Neural progenitor cell (in vitro differentiated cells): Measurements from ENCODE around the gene SLC23A2. TPM values are rescaled to one million over a fixed set of nuclear protein-coding genes. Genes with fewer than 3 reads are reported as not detected.

ENCODE experiments used
- DNase-seq: peaks from one replicate; pipeline ENCODE4 v3.0.0-alpha.2; 2016; ENCODE audit warnings: low spot score
- H2AFZ ChIP-seq: fragments of 200-600 bp; sonication (generic); replicated peaks from 2 replicates; pipeline ENCODE4 v1.6.1; 2016; ENCODE audit warnings: antibody characterized with exemption
- H3F3A ChIP-seq: fragments of 200-600 bp; sonication (generic); 2 replicates; pipeline ENCODE4 v1.6.1; 2016; ENCODE audit warnings: antibody characterized with exemption, low read depth
- H3K27ac ChIP-seq: fragments of 200-600 bp; sonication (generic); 2 replicates; pipeline ENCODE4 v1.5.1; 2016; ENCODE audit warnings: mild to moderate bottlenecking
- H3K27me3 ChIP-seq: fragments of 200-600 bp; sonication (generic); 2 replicates; pipeline ENCODE4 v1.6.1; 2016; ENCODE audit warnings: mild to moderate bottlenecking, moderate library complexity
- H3K36me3 ChIP-seq: fragments of 200-600 bp; sonication (generic); 2 replicates; pipeline ENCODE4 v1.5.1; 2016
- H3K4me1 ChIP-seq: fragments of 200-600 bp; sonication (generic); 2 replicates; pipeline ENCODE4 v1.6.1; 2016; ENCODE audit warnings: mixed run types
- H3K4me2 ChIP-seq: fragments of 200-600 bp; sonication (generic); 2 replicates; pipeline ENCODE4 v1.6.1; 2016
- H3K4me3 ChIP-seq: fragments of 200-600 bp; sonication (generic); 2 replicates; pipeline ENCODE4 v1.5.1; 2016
- H3K79me2 ChIP-seq: fragments of 200-600 bp; sonication (generic); 2 replicates; pipeline ENCODE4 v1.6.1; 2016; ENCODE audit warnings: low read depth
- H3K9ac ChIP-seq: fragments of 200-600 bp; sonication (generic); 2 replicates; pipeline ENCODE4 v1.6.1; 2016
- H3K9me3 ChIP-seq: fragments of 200-600 bp; sonication (generic); 2 replicates; pipeline ENCODE4 v1.5.1; 2016; ENCODE audit warnings: low read depth
- H4K20me1 ChIP-seq: fragments of 200-600 bp; sonication (generic); 2 replicates; pipeline ENCODE4 v1.6.1; 2016; ENCODE audit warnings: low read depth
- H3K27ac Mint-ChIP-seq: 3 replicates; pipeline ENCODE4 v1.8.0; 2021; ENCODE audit warnings: mixed read lengths
- H3K27me3 Mint-ChIP-seq: 2 replicates; pipeline ENCODE4 v1.8.0; 2022; ENCODE audit warnings: low read depth, mild to moderate bottlenecking, inconsistent platforms, moderate library complexity, mixed read lengths; ENCODE audit not compliant: insufficient read depth
- H3K36me3 Mint-ChIP-seq: 3 replicates; pipeline ENCODE4 v1.8.0; 2021; ENCODE audit warnings: mixed read lengths
- H3K4me1 Mint-ChIP-seq: 3 replicates; pipeline ENCODE4 v1.8.0; 2021; ENCODE audit warnings: mixed read lengths
- H3K4me3 Mint-ChIP-seq: 3 replicates; pipeline ENCODE4 v1.8.0; 2021; ENCODE audit warnings: mild to moderate bottlenecking, moderate library complexity, mixed read lengths
- H3K9me3 Mint-ChIP-seq: 3 replicates; pipeline ENCODE4 v1.8.0; 2020; ENCODE audit warnings: mixed read lengths
- CTCF ChIP-seq: fragments of 200-600 bp; sonication (generic); IDR thresholded peaks from 2 replicates; pipeline ENCODE4 v1.5.1; 2017; ENCODE audit warnings: antibody characterized with exemption, mild to moderate bottlenecking
- EZH2 ChIP-seq: fragments of 200-600 bp; sonication (generic); IDR thresholded peaks from 2 replicates; pipeline ENCODE4 v1.6.1; 2017; ENCODE audit warnings: antibody characterized with exemption, mild to moderate bottlenecking, moderate library complexity
- EZH2phosphoT487 ChIP-seq: fragments of 200-600 bp; sonication (generic); IDR thresholded peaks from 2 replicates; pipeline ENCODE4 v1.6.1; 2017; ENCODE audit warnings: antibody characterized with exemption
- total RNA-seq: library from RNA; depleted of rRNA; stranded (reverse); fragments of >200 nt; gene quantifications from 2 replicates; pipeline ENCODE4 v1.2.3, GENCODE V29; 2015; ENCODE audit warnings: low replicate concordance

Gene SLC23A2
- total RNA-seq, 1 donor from 2014 or later, result 13.0 TPM

- peaks cover 5% of the 10 kb centered on the region for H3K36me3 Mint-ChIP-seq
- DNase-seq, result no peak
- no peaks in the 10 kb centered on the region for H3K79me2 ChIP-seq
- no peak overlapping the region for H3K4me2 ChIP-seq
- no peaks in the 10 kb centered on the region for H3F3A ChIP-seq
- TF ChIP-seq EZH2phosphoT487 (no peak), EZH2 (no peak), CTCF (no peak)
- no peak overlapping the region for H3K27ac Mint-ChIP-seq
- no peak overlapping the region for H3K27ac ChIP-seq
- no peak overlapping the region for H3K4me3 ChIP-seq
- peaks cover 5% of the 10 kb centered on the region for H3K27me3 Mint-ChIP-seq
- peaks cover 3% of the 10 kb centered on the region for H3K4me1 Mint-ChIP-seq
- no peaks in the 10 kb centered on the region for H3K9me3 ChIP-seq
- H2AFZ ChIP-seq, result no peak overlapping the region
- H3K4me1 ChIP-seq, result no peaks in the 10 kb centered on the region
- H4K20me1 ChIP-seq, result no peaks in the 10 kb centered on the region
- H3K36me3 ChIP-seq, result no peaks in the 10 kb centered on the region
- H3K27me3 ChIP-seq, result no peaks in the 10 kb centered on the region
- H3K9me3 Mint-ChIP-seq, result no peaks in the 10 kb centered on the region
- no peak overlapping the region for H3K9ac ChIP-seq
- H3K4me3 Mint-ChIP-seq, result no peak overlapping the region
These were observed 114.4 kb downstream of the SLC23A2 start for GRCh38 chr20:4886771-4887527.

- H3K4me3 Mint-ChIP-seq, result no peak overlapping the region
- H3F3A ChIP-seq, result no peaks in the 10 kb centered on the region
- H3K36me3 ChIP-seq, result no peaks in the 10 kb centered on the region
- TF ChIP-seq EZH2, result no peak
- TF ChIP-seq EZH2phosphoT487, result no peak
- TF ChIP-seq CTCF, result no peak
- H3K79me2 ChIP-seq, result no peaks in the 10 kb centered on the region
- H3K4me1 ChIP-seq, result peaks cover 4% of the 10 kb centered on the region
- H3K4me2 ChIP-seq, result no peak overlapping the region
- no peak overlapping the region for H3K27ac ChIP-seq
- no peaks in the 10 kb centered on the region for H4K20me1 ChIP-seq
- peaks cover 5% of the 10 kb centered on the region for H3K36me3 Mint-ChIP-seq
- no peak overlapping the region for H3K4me3 ChIP-seq
- DNase-seq, result no peak
- no peak overlapping the region for H3K27ac Mint-ChIP-seq
- peaks cover 3% of the 10 kb centered on the region for H3K4me1 Mint-ChIP-seq
- no peak overlapping the region for H3K9ac ChIP-seq
- no peak overlapping the region for H2AFZ ChIP-seq
- H3K27me3 Mint-ChIP-seq, result peaks cover 2% of the 10 kb centered on the region
- no peaks in the 10 kb centered on the region for H3K27me3 ChIP-seq
- no peaks in the 10 kb centered on the region for H3K9me3 ChIP-seq
- no peaks in the 10 kb centered on the region for H3K9me3 Mint-ChIP-seq
These were observed 115.4 kb downstream of the SLC23A2 start for GRCh38 chr20:4885877-4886276.

GRCh38 chr20:4883546-4883945, 117.8 kb downstream of the SLC23A2 start:
- Histone ChIP-seq H3K79me2 (no peaks in the 10 kb centered on the region), H3K4me2 (no peak overlapping the region), H3F3A (peaks cover 12% of the 10 kb centered on the region), H3K9ac (no peak overlapping the region), H3K4me1 (peaks cover 19% of the 10 kb centered on the region), H2AFZ (no peak overlapping the region), H3K9me3 (no peaks in the 10 kb centered on the region), H3K27me3 (no peaks in the 10 kb centered on the region), H3K27ac (no peak overlapping the region), H3K4me3 (no peak overlapping the region), H3K36me3 (no peaks in the 10 kb centered on the region), H4K20me1 (no peaks in the 10 kb centered on the region)
- Mint-ChIP-seq H3K9me3 (no peaks in the 10 kb centered on the region), H3K27ac (no peak overlapping the region), H3K4me3 (no peak overlapping the region), H3K4me1 (peaks cover 5% of the 10 kb centered on the region), H3K36me3 (peaks cover 11% of the 10 kb centered on the region), H3K27me3 (no peaks in the 10 kb centered on the region)
- DNase-seq, result no peak
- TF ChIP-seq EZH2phosphoT487 (no peak), CTCF (no peak), EZH2 (no peak)
